Esophagus (tissue), 2 donors: Measurements from ENCODE around the gene VKORC1L1. TPM values are rescaled to one million over a fixed set of nuclear protein-coding genes. Genes with fewer than 3 reads are reported as not detected.
"Not testable (repeated sequence)": the region's sequence is repeated elsewhere in the genome, so short reads cannot be mapped to it uniquely, and the experiment has no call there.

Experiments
- H3K27ac ChIP-seq, 2 donors: one replicate each; pipeline ENCODE4 v1.5.1; 2013; ENCODE audit warnings: low read depth in 2 of 2, mild to moderate bottlenecking in 2 of 2, inconsistent platforms in 1 of 2, low read length in 1 of 2, moderate library complexity in 1 of 2
- H3K27me3 ChIP-seq, 2 donors: one replicate each; pipeline ENCODE4 v1.6.1; 2013; ENCODE audit warnings: low read length in 2 of 2, control low read depth in 1 of 2, mild to moderate bottlenecking in 1 of 2; ENCODE audit not compliant: insufficient read depth in 2 of 2, control insufficient read depth in 1 of 2
- H3K36me3 ChIP-seq, 2 donors: one replicate each; pipeline ENCODE4 v1.6.1; 2013; ENCODE audit warnings: low read length in 1 of 2; ENCODE audit not compliant: control insufficient read depth in 2 of 2, insufficient read depth in 2 of 2
- H3K4me1 ChIP-seq, 2 donors: one replicate each; pipeline ENCODE4 v1.6.1; 2013; ENCODE audit warnings: low read length in 1 of 2; ENCODE audit not compliant: control insufficient read depth in 2 of 2, insufficient read depth in 2 of 2
- H3K4me3 ChIP-seq, 2 donors: one replicate each; pipeline ENCODE4 v1.5.1; 2013; ENCODE audit warnings: low read length in 2 of 2, mild to moderate bottlenecking in 2 of 2, low read depth in 1 of 2, moderate library complexity in 1 of 2
- H3K9me3 ChIP-seq, 2 donors: one replicate each; pipeline ENCODE4 v1.6.1; 2013; ENCODE audit warnings: mild to moderate bottlenecking in 2 of 2, low read depth in 1 of 2, low read length in 1 of 2, moderate library complexity in 1 of 2; ENCODE audit not compliant: control insufficient read depth in 2 of 2, insufficient read depth in 1 of 2
- WGBS, 2 donors: extraction: QIAGEN DNeasy Blood & Tissue Kit; methylation state at CpG; one replicate each; pipeline ENCODE4 v1.1.7; 2013; 5-methylcytosine and 5-hydroxymethylcytosine counted together
- polyA plus RNA-seq, 2 donors: library from polyadenylated mRNA; stranded (reverse); fragments of 200-250 nt; gene quantifications; one replicate each; pipeline ENCODE4 v1.2.3, GENCODE V29; 2013
- donor health status: healthy with polysubstance abuse.
- donor health status: Bipolar disorder and iron deficiency.

The VKORC1L1 gene
- polyA plus RNA-seq, 2 donors = 7.3 to 8.8 TPM

GRCh38 chr7:65880242-65880641 lies 7.4 kb downstream of the VKORC1L1 start:
- H3K27ac ChIP-seq = not testable (repeated sequence)

GRCh38 chr7:65884983-65885382 lies 12.1 kb downstream of the VKORC1L1 start:
- not testable (repeated sequence) for H3K36me3 ChIP-seq, H3K27ac ChIP-seq, H3K9me3 ChIP-seq, H3K4me1 ChIP-seq, H3K4me3 ChIP-seq, H3K27me3 ChIP-seq

More at GRCh38 chr7:65880242-65880641, 7.4 kb downstream of the VKORC1L1 start:
- not testable (repeated sequence) for H3K4me1 ChIP-seq, H3K4me3 ChIP-seq, H3K27me3 ChIP-seq, H3K9me3 ChIP-seq, H3K36me3 ChIP-seq
- WGBS, 2 donors = 87 to 88% methylated on average over 5 of the region's 5 CpGs

DNA sequence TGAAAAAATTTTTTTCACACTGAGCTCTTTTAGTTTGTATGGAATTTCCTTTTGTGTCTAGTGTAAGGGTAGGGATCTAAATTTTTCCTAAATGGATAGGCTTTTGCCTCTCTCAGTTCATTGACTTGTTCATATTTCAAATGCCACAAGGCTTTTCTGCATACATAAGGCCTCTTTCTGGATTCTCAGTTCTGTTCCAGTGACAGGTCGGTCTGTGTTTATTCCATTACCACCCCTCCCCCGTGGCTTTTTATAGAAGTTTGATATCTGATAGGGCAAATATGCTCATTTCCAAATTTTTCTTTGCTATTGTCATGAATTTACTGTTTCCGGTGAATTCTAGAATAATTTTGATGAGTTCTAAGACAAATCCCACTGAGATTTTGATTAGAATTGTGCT lies 12.7 kb downstream of the VKORC1L1 start:
- not testable (repeated sequence) for H3K9me3 ChIP-seq, H3K4me1 ChIP-seq, H3K27me3 ChIP-seq, H3K27ac ChIP-seq, H3K36me3 ChIP-seq, H3K4me3 ChIP-seq
- 82 to 88% methylated on average over 1 of the region's 3 CpGs for WGBS, 2 donors

DNA sequence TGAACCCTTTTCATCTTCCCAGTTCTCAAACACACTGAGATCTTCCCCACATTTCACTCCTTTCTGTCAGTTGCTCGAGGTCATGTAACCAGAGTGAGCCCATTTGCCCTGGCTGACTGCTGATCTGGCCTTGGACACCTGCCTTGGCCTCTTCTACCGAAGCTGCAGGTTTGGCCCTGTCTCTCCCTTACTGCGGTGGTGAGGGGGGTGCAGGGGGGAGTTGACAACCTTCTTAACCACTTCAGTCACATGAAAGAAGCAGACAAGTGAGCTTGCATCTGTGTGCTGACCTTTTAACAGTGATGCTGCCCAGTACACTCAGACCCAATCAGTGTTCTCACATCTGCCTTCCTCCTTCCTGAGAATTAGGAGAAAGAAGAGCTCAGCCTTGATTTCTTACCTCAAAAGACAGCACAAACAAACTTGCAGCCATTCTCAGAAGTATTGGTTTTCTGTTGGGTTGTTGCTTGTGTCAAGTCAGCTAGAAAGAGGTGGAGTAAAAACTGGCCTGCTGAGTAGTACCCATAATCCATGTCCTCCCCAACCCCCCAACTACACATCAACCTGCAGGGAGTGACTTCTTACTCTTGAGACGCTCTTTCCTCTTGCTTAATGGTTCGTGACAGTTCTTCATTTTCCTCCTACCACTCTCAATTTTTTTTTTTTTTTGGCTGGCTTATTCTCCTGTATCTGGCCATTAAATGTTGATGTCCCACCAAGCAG lies 15.7 kb downstream of the VKORC1L1 start:
- not testable (repeated sequence) for H3K4me3 ChIP-seq, H3K36me3 ChIP-seq, H3K4me1 ChIP-seq, H3K9me3 ChIP-seq, H3K27ac ChIP-seq, H3K27me3 ChIP-seq
- 75 to 78% methylated on average over 5 of the region's 5 CpGs for WGBS, 2 donors

DNA sequence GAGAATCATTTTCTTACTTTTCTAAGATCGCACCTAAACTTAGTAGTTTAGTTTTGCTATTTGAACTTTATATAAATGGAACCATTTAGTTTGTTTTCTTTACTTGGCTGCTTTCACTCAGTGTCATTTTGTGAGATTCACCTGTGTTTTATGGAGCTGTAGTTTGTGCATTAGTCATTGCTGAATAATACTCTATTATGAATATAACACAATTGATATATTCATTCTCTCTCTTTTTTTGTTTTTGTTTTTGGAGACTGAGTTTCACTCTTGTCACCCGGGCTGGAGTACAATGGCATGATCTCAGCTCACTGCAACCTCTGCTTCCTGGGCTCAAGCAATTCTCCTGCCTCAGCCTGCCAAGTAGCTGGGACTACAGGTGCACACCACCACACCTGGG lies 16.8 kb downstream of the VKORC1L1 start:
- WGBS, 2 donors = 78 to 79% methylated on average over 2 of the region's 2 CpGs
- H3K27ac ChIP-seq, H3K36me3 ChIP-seq, H3K27me3 ChIP-seq, H3K4me3 ChIP-seq, H3K9me3 ChIP-seq, H3K4me1 ChIP-seq: not testable (repeated sequence)

DNA sequence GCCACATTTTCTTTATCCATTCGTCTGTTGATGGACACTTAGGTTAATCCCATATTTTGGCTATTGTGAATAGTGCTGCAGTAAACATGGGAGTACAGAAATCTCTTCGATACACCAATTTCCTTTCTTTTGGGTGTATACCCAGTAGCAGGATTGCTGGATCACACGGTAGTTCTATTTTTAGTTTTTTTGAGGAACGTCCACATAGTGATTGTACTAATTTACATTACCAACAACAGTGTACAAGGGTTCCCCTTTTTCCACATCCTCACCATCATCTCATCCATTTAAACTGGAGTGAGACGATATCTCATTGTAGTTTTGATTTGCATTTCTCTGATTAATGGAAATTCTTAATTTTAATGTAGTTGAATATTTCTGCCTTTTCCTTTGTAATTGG lies 19.3 kb downstream of the VKORC1L1 start:
- WGBS, 2 donors = 86 to 87% methylated on average over 5 of the region's 5 CpGs
- no peak overlapping the region for H3K4me3 ChIP-seq
- no peak overlapping the region for H3K27ac ChIP-seq
- no peaks in the 10 kb centered on the region for H3K9me3 ChIP-seq
- H3K4me1 ChIP-seq = no peaks in the 10 kb centered on the region
- no peaks in the 10 kb centered on the region for H3K27me3 ChIP-seq
- peaks cover 0 to 3% of the 10 kb centered on the region in 2 donors for H3K36me3 ChIP-seq

- no peaks in the 10 kb centered on the region for H3K9me3 ChIP-seq
- H3K36me3 ChIP-seq = peaks cover 0 to 3% of the 10 kb centered on the region in 2 donors
- no peak overlapping the region for H3K27ac ChIP-seq
- 81 to 83% methylated on average over 1 of the region's 1 CpG for WGBS, 2 donors
- H3K4me3 ChIP-seq = no peak overlapping the region
- no peaks in the 10 kb centered on the region for H3K27me3 ChIP-seq
- H3K4me1 ChIP-seq = no peaks in the 10 kb centered on the region
Measured at GRCh38 chr7:65892835-65893234, 20.0 kb downstream of the VKORC1L1 start.

GRCh38 chr7:65896279-65896870 lies 23.5 kb downstream of the VKORC1L1 start:
- Histone ChIP-seq H3K4me3 (no peak overlapping the region), H3K9me3 (no peaks in the 10 kb centered on the region), H3K27ac (no peak overlapping the region), H3K36me3 (no peaks in the 10 kb centered on the region), H3K27me3 (no peaks in the 10 kb centered on the region), H3K4me1 (no peaks in the 10 kb centered on the region)
- WGBS, 2 donors = 88 to 92% methylated on average over 4 of the region's 4 CpGs

- not testable (repeated sequence) for H3K27me3 ChIP-seq, H3K27ac ChIP-seq, H3K9me3 ChIP-seq, H3K4me1 ChIP-seq, H3K4me3 ChIP-seq, H3K36me3 ChIP-seq
- WGBS, 2 donors = 92 to 98% methylated on average over 3 of the region's 3 CpGs
Measured at GRCh38 chr7:65897289-65897688, 24.4 kb downstream of the VKORC1L1 start.
